Measurements from ENCODE around the gene ADIG.

The ADIG gene

DNA sequence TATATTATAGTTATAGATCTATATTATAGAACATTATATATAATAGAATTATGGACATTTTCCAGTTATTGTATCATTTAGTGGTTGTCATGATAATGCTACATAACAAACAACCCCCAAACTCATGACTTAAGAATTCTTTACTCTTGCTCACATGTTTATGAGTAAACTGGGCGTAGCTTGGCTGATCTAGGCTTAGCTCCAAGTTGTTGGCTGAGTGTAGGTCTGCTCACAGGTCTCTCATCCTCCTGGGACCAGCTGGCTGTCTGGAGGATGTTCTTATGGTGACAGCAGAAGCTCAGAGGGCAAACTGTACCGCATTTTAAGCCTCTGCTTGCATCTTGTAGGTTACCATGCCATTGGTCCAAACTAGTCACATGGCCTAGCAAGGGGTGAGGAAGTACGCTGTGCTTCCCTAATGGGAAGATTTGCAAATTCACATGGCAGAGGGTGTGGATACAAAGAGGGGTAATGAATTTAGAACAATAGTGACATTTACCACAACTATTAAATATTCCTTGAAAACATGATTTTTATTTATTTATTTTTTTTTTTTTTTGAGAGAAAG lies 54.8 kb downstream of the ADIG start:
- peak; percentile 68 for DNase-seq

Measured in HCEC 1CT (cell line).